Embryonic facial prominence (tissue), 1 donor: Measurements from ENCODE around the gene TRAPPC13.
"Not testable (repeated sequence)": the region's sequence is repeated elsewhere in the genome, so short reads cannot be mapped to it uniquely, and the experiment has no call there.

ENCODE experiments used
- DNase-seq: peaks from one replicate; pipeline ENCODE4 v3.0.0-alpha.2; 2016; ENCODE audit errors: extremely low spot score

TRAPPC13 gene

GRCh38 chr5:65676056-65676455, 51.2 kb downstream of the TRAPPC13 start:
- DNase-seq, result not testable (repeated sequence)

- DNase-seq, result no peak
Measured at GRCh38 chr5:65682148-65682547, 57.3 kb downstream of the TRAPPC13 start.

- DNase-seq, result no peak
Measured at GRCh38 chr5:65693121-65693520, 68.3 kb downstream of the TRAPPC13 start.

- no peak for DNase-seq
Measured at GRCh38 chr5:65695162-65695755, 70.4 kb downstream of the TRAPPC13 start.

- no peak for DNase-seq
Measured at GRCh38 chr5:65695896-65696295, 71.1 kb downstream of the TRAPPC13 start.

- no peak for DNase-seq
Measured at GRCh38 chr5:65696892-65697291, 72.1 kb downstream of the TRAPPC13 start.

GRCh38 chr5:65699338-65699737, 74.5 kb downstream of the TRAPPC13 start:
- no peak for DNase-seq

- DNase-seq, result no peak
Measured at GRCh38 chr5:65702036-65702435, 77.2 kb downstream of the TRAPPC13 start.

GRCh38 chr5:65704621-65705239, 79.9 kb downstream of the TRAPPC13 start:
- DNase-seq, result no peak

- DNase-seq, result no peak
Measured at GRCh38 chr5:65707663-65708062, 82.8 kb downstream of the TRAPPC13 start.

GRCh38 chr5:65708145-65708544, 83.3 kb downstream of the TRAPPC13 start:
- no peak for DNase-seq
